GM19023 (cell line): ENCODE measurements around the gene SEMA6D.

Experiments
- ATAC-seq: cut with Tn5 transposase; IDR thresholded peaks from one replicate; pipeline ENCODE4 v1.9.1; 2021; ENCODE audit warnings: mild to moderate bottlenecking, moderate library complexity; ENCODE audit not compliant: unreplicated experiment

Gene SEMA6D

GRCh38 chr15:47741907-47742306 is 24.6 kb downstream of the SEMA6D start:
- ATAC-seq, result no peak

GRCh38 chr15:47742334-47742733 is 25.0 kb downstream of the SEMA6D start:
- no peak for ATAC-seq

GRCh38 chr15:47742742-47743141 is 25.4 kb downstream of the SEMA6D start:
- ATAC-seq, result no peak

- ATAC-seq, result no peak
Measured at GRCh38 chr15:47743385-47743784, 26.1 kb downstream of the SEMA6D start.

- ATAC-seq, result no peak
Measured at GRCh38 chr15:47743886-47744285, 26.6 kb downstream of the SEMA6D start.

- ATAC-seq, result no peak
Measured at GRCh38 chr15:47744496-47744895, 27.2 kb downstream of the SEMA6D start.

- no peak for ATAC-seq
Measured at GRCh38 chr15:47744973-47745372, 27.7 kb downstream of the SEMA6D start.

- ATAC-seq, result no peak
Measured at GRCh38 chr15:47746516-47746915, 29.2 kb downstream of the SEMA6D start.

GRCh38 chr15:47750030-47750739 is 32.9 kb downstream of the SEMA6D start:
- ATAC-seq, result no peak

- no peak for ATAC-seq
Measured at GRCh38 chr15:47750740-47751262, 33.5 kb downstream of the SEMA6D start.

GRCh38 chr15:47753591-47753990 is 36.3 kb downstream of the SEMA6D start:
- ATAC-seq, result no peak

GRCh38 chr15:47754312-47754711 is 37.0 kb downstream of the SEMA6D start:
- no peak for ATAC-seq

GRCh38 chr15:47755941-47756340 is 38.6 kb downstream of the SEMA6D start:
- no peak for ATAC-seq

- ATAC-seq, result no peak
Measured at GRCh38 chr15:47756872-47757271, 39.6 kb downstream of the SEMA6D start.

GRCh38 chr15:47757331-47757730 is 40.0 kb downstream of the SEMA6D start:
- no peak for ATAC-seq

GRCh38 chr15:47762621-47763020 is 45.3 kb downstream of the SEMA6D start:
- no peak for ATAC-seq

GRCh38 chr15:47764666-47765065 is 47.4 kb downstream of the SEMA6D start:
- ATAC-seq, result no peak

GRCh38 chr15:47766406-47766805 is 49.1 kb downstream of the SEMA6D start:
- ATAC-seq, result no peak

- no peak for ATAC-seq
Measured at GRCh38 chr15:47767035-47767434, 49.7 kb downstream of the SEMA6D start.

GRCh38 chr15:47768735-47769134 is 51.4 kb downstream of the SEMA6D start:
- ATAC-seq, result no peak

GRCh38 chr15:47769166-47769565 is 51.9 kb downstream of the SEMA6D start:
- no peak for ATAC-seq

- no peak for ATAC-seq
Measured at GRCh38 chr15:47773143-47773542, 55.8 kb downstream of the SEMA6D start.

GRCh38 chr15:47778263-47778770 is 61.0 kb downstream of the SEMA6D start:
- no peak for ATAC-seq
